Nephron (organoid): ENCODE data around the gene KIAA1614.
A peak's percentile ranks its signal among the peaks of the same experiment; 100 is the strongest.

ENCODE experiments used
- H3K27ac Mint-ChIP-seq, 3 experiments: 2 replicates each; pipeline ENCODE4 v1.8.0; 2020; ENCODE audit warnings: mixed read lengths in 3 of 3, mild to moderate bottlenecking in 2 of 3, moderate library complexity in 1 of 3
- H3K27me3 Mint-ChIP-seq: 2 replicates; pipeline ENCODE4 v1.8.0; 2021; ENCODE audit warnings: low read depth, mild to moderate bottlenecking, moderate library complexity, mixed read lengths
- H3K36me3 Mint-ChIP-seq: 2 replicates; pipeline ENCODE4 v1.8.0; 2020; ENCODE audit warnings: low read depth, mixed read lengths
- H3K4me1 Mint-ChIP-seq: 2 replicates; pipeline ENCODE4 v1.8.0; 2020; ENCODE audit warnings: mixed read lengths
- H3K4me3 Mint-ChIP-seq, 3 experiments: 2 replicates each; pipeline ENCODE4 v1.8.0; 2020; ENCODE audit warnings: mild to moderate bottlenecking in 3 of 3, mixed read lengths in 3 of 3, moderate library complexity in 2 of 3
- H3K9me3 Mint-ChIP-seq: 2 replicates; pipeline ENCODE4 v1.8.0; 2020; ENCODE audit warnings: mixed read lengths
- CTCF ChIP-seq, 3 experiments: fragments of 200-600 bp; sonication (generic); IDR thresholded peaks; one replicate each; pipeline ENCODE4 v1.5.0; 2021; ENCODE audit warnings: antibody characterized with exemption in 3 of 3; ENCODE audit not compliant: unreplicated experiment in 3 of 3

Gene KIAA1614

DNA sequence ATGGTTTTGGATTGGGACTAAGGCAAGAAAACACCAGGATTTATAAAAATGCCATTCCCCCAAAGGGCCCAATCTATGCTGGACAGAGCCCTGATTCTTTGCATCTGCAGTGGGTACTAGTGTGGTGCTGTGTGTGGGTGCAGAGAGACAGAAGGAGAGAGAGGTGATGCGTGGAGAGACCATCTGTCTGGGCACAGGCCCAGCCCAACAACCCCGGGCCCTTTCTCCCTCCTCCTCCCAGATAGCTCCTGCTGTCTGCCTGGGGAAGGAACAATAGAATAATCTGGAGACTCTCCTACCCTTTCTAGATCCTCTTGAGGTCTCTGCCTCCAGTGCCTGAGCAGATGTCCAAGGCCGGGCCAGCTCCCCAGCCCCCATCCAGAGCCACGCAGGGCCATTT is 15.1 kb downstream of the KIAA1614 start:
- Mint-ChIP-seq H3K9me3 (no peaks in the 10 kb centered on the region), H3K36me3 (peaks cover 3% of the 10 kb centered on the region), H3K4me3 (peak overlapping the region in 1 of 3 experiments; percentile 51), H3K27ac (peak overlapping the region; percentile 88 to 97 (median 96)), H3K4me1 (peaks cover 77% of the 10 kb centered on the region), H3K27me3 (peaks cover 10% of the 10 kb centered on the region)
- TF ChIP-seq CTCF (IDR thresholded peaks at IDR 0.05; ENCODE audit: unreplicated experiment in 3 of 3): no peak

DNA sequence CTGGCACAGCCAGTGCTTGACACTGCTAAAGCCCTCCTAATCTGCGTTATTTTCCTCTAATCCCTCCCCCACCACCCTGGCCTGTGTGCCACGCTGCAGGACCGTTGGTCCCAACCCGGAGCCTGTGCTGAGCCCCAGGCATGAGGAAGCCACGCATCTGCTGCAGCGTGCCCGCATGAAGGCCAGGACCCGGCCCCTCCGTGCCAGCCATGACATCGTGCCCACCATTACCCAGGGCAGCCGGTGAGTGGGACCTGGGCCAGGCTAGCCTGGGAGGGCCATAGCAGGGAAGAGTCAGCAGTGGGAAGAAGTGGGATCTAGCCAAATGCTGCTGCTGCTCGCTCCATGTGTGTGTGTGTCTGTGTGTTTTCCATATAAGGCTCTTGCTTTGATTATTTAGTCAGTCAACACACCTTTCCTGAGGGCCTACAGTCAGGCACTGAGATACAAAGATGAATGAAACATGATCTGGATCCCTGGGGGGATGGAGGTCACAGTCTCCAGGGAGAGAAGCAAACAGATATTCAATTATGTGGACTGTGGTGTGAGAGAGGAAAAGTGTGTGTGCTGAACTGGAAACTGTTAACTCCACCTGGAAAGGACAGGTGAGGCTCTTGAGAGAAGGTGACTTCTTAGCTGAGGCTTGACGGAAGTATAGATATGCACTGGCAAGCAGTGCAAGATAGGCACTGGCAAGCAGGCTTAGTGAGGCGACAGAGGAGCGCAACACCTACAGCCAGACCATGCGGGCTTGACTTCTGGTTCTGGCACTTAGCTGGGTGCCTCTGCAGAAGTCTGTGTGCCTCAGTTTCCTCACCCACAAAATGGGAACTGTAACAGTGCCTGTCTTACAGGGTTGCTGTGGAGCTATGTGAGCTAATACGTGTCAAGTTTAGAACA is 15.9 kb downstream of the KIAA1614 start:
- TF ChIP-seq CTCF (IDR thresholded peaks at IDR 0.05; ENCODE audit: unreplicated experiment in 3 of 3): no peak
- Mint-ChIP-seq H3K27me3 (peaks cover 8% of the 10 kb centered on the region), H3K27ac (peak overlapping the region; percentile 68 to 97 (median 74)), H3K9me3 (no peaks in the 10 kb centered on the region), H3K4me1 (peaks cover 69% of the 10 kb centered on the region), H3K36me3 (peaks cover 8% of the 10 kb centered on the region), H3K4me3 (peak overlapping the region in 1 of 3 experiments; percentile 59)

DNA sequence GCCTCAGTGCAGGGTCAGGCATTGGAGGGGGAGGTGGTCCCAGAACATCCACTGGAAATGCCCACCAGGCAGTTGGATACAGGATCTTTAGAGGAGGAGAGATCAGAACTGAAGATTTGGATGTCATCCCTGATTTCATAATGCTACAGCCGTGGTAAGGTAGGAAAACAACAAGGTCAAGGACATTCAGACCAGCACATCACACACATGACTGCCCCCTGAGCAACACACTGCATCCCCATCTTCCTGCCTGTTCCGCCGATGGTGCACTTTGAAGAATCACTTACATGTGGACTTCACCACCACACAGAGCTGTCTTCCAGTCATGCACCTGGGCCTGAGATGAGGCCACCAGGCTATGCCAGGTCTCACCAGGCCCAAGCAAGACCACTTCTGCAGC is 16.7 kb downstream of the KIAA1614 start:
- no peak overlapping the region for H3K4me3 Mint-ChIP-seq
- H3K36me3 Mint-ChIP-seq: peaks cover 9% of the 10 kb centered on the region
- peaks cover 63% of the 10 kb centered on the region for H3K4me1 Mint-ChIP-seq
- peaks cover 3% of the 10 kb centered on the region for H3K27me3 Mint-ChIP-seq
- H3K9me3 Mint-ChIP-seq: no peaks in the 10 kb centered on the region
- no peak for TF ChIP-seq CTCF (IDR thresholded peaks at IDR 0.05; ENCODE audit: unreplicated experiment in 3 of 3)
- peak overlapping the region; percentile 34 to 97 (median 67) for H3K27ac Mint-ChIP-seq

DNA sequence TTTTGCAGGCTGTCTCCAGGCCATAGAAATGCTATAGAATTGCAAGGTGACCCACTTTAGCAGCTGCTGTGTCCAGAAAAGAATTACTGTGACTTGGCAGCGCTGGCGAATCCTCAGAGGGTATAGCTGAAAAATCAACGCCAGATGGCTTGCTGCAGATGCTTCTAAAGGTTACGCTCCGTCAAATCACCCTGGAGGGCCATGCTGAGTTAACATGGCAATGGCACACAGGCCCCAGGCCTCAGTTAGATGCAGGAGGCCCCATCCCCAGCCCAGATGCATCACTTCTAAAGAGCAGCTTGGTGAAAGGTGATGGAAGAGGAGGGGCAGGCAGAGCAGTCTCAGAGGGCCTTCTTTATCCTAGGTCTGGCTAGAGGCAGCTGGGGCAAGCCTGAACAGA is 18.0 kb downstream of the KIAA1614 start:
- Mint-ChIP-seq H3K4me3 (peak overlapping the region in 1 of 3 experiments; percentile 27), H3K36me3 (peaks cover 13% of the 10 kb centered on the region), H3K27me3 (peaks cover 3% of the 10 kb centered on the region), H3K27ac (peak overlapping the region; percentile 56 to 91 (median 69)), H3K9me3 (no peaks in the 10 kb centered on the region), H3K4me1 (peaks cover 54% of the 10 kb centered on the region)
- TF ChIP-seq CTCF (IDR thresholded peaks at IDR 0.05; ENCODE audit: unreplicated experiment in 3 of 3): no peak

GRCh38 chr1:180931529-180931928 is 18.8 kb downstream of the KIAA1614 start:
- Mint-ChIP-seq H3K9me3 (no peaks in the 10 kb centered on the region), H3K36me3 (peaks cover 13% of the 10 kb centered on the region), H3K4me3 (no peak overlapping the region), H3K27me3 (peaks cover 3% of the 10 kb centered on the region), H3K4me1 (peaks cover 45% of the 10 kb centered on the region), H3K27ac (peak overlapping the region in 1 of 3 experiments; percentile 56)
- TF ChIP-seq CTCF (IDR thresholded peaks at IDR 0.05; ENCODE audit: unreplicated experiment in 3 of 3): no peak
